ENCODE results near the gene RIC1.

The RIC1 gene

DNA sequence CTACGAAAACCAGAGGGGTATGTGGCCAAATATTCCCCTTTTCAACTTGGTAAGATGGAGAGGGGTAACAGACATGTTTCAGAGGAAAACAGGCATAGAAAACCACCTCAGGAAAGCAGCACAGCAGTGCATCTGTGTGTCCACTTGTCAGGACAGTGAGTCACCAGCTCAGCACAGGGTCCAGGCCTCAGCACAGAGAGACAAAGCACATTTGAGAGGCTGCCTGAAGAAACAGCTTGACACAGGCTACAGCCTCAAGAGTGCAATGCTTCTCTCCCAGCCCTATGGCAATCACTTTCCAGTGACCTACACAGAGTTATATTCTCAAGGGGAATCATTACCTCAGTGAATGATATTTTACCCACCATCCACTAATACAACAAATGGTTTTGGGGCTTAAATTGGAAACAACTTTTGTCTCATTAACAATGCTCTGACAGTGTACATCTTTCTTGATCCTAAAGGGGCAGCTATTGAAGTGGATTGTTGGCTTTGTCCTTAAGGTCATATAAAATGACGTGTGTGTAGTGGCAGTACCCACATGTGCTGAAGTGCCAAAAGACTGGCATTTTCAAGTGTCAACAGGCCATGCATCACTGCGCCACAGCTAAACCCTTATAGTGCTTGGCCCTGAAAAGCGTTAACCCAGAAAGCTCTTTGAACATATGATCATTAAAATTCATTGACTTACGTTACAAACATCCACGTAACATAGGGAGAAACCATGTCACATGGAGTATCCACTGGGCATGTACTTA, 157.6 kb downstream of the RIC1 start:
- TF ChIP-seq ZFX (IDR thresholded peaks at IDR 0.05) (no peak), CTCF (conservative IDR thresholded peaks at IDR 0.05) (no peak)
- no peak overlapping the region for H3K27ac ChIP-seq

GRCh38 chr9:5787220-5787619, 158.3 kb downstream of the RIC1 start:
- H3K27ac ChIP-seq, result no peak overlapping the region
- TF ChIP-seq ZFX (IDR thresholded peaks at IDR 0.05) (no peak), CTCF (conservative IDR thresholded peaks at IDR 0.05) (no peak)

DNA sequence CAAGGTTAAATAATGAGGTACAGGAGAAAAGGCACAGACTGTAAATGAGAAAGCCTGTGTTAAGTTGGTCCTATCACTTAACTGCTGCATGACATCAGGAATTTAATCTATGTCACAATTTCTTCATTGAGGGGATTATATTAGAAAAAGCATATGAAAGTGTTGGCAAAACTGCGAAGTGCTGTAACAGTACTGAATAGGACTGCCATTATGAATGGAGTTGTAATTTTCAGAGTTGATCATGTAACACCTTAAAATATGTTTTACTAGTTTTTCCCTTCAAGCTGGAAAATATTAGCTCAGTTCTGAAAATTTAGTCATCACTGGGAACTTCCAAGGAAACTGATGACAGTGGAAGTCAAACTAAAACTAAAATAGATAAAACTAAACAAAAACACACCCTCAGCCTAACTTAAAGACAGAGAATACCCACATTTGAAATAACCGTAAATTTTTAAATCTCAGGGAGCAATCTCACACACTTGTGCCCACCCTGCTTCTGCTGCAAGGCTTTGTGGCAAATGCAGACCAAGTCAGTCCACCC, 158.9 kb downstream of the RIC1 start:
- H3K27ac ChIP-seq, result no peak overlapping the region
- TF ChIP-seq ZFX (IDR thresholded peaks at IDR 0.05), result no peak
- TF ChIP-seq CTCF (conservative IDR thresholded peaks at IDR 0.05), result no peak

DNA sequence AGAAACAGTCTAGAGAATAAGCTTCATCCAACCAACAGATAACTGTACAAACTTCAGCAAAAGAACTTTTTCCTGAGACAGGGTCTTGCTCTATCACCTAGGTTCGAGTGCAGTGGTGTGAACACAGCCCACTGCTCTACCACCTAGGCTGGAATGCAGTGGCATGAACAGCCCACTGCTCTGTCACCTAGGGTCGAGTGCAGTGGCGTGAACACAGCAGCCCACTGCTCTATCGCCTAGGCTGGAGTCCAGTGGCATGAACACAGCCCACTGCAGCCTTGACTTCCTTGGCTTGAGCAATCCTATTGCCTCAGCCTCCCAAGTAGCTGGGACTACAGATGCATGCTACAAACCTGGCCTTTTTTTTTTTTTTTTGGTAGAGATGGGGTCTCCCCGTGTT, 160.6 kb downstream of the RIC1 start:
- no peak overlapping the region for H3K27ac ChIP-seq
- no peak for TF ChIP-seq CTCF (conservative IDR thresholded peaks at IDR 0.05)
- TF ChIP-seq ZFX (IDR thresholded peaks at IDR 0.05), result no peak

DNA sequence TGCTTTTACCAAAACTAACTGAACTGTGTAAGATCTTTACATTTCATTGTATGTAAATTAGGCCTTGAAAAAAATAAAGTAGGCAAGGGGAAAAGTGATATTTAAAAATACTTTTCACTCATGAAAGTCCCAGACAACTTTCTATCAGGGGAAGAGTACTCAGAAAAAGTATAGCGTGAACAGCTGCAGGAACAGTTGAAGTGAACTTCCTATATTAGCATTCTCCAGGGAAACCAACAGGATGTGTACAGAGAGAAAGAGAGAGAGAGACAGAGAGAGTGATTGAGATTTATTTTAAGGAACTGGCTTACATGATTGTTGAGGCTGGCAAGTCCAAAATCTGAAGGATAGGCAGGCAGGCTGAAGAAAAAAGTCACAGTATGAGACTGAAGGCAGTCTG, 162.0 kb downstream of the RIC1 start:
- H3K27ac ChIP-seq, result no peak overlapping the region
- TF ChIP-seq CTCF (conservative IDR thresholded peaks at IDR 0.05) (no peak), ZFX (IDR thresholded peaks at IDR 0.05) (no peak)

DNA sequence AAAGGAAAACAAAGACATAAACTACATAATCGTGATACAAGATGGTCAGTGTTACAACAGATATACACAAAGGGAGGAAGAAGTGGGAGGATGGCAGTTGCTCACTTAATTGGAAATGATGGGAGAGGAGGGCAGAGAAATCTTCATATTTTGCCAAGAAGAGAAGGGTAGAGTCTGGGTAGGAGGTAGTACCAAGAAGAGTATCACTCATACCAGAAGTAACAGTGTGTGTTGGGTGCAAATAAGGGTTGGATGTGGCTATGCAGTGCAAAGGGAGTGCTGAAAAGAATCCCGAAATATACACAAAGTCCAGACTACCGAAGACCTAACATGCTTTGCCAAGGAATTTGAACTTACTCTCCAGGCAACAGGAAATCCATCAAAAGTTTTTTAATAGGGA, 163.0 kb downstream of the RIC1 start:
- TF ChIP-seq ZFX (IDR thresholded peaks at IDR 0.05) (no peak), CTCF (conservative IDR thresholded peaks at IDR 0.05) (no peak)
- H3K27ac ChIP-seq, result no peak overlapping the region

DNA sequence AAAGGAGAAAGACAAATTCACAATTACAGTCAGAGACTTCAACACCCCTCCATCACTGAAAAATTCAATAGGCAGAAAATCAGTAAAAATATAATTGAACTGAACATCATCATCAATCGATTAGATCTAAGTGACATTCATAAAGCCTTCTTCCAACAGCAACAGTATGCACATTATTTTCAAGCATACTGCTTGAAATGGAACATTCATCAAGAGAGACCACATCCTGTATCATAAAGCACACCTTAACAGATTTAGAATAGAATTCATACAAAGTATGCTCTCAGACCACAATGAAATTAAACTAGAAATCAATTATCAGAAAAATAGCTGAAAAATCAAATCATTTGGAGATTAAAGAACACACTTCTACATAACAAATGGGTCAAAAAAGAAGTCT, 164.9 kb downstream of the RIC1 start:
- TF ChIP-seq CTCF (conservative IDR thresholded peaks at IDR 0.05), result no peak
- TF ChIP-seq ZFX (IDR thresholded peaks at IDR 0.05), result no peak
- H3K27ac ChIP-seq, result no peak overlapping the region
